Measurements from ENCODE around the gene PRR27.
"Not testable (repeated sequence)": the region's sequence is repeated elsewhere in the genome, so short reads cannot be mapped to it uniquely, and the experiment has no call there.

Gene PRR27

DNA sequence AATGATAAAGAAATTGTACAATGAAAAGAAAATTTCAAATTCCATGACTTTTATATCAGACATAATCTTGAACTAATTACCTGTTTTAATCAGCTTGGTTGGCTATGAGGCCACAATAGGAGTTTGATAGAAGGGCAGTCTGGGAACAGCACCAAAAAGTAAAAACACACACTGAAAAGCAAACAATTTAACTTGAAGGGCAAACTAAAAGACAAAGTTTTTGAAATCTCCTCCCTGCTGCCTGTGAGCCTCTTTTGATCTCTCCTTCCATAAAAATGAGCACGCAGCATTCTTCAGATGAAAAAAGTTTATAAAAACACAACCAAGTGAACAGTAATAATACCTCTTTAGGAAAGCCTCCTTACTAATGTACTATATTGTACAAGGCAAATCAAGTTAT is 49.6 kb downstream of the PRR27 start:
- DNase-seq (ENCODE audit: low read depth), result no peak

DNA sequence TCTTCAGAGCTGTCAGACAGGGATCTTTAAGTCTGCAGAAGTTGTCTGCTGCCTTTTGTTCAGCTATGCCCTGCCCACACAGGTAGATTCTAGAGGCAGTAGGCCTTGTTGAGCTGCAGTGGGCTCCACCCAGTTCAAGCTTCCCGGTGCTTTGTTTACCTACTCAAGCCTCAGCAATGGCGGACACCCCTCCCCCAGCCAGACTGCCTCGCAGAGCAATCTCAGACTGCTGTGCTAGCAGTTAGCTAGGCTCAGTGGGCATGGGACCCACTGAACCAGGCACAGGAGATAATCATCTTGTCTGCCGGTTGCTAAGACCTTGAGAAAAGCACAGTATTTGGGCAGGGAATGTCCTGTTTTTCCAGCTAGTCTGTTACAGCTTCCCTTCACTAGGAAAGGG is 58.7 kb downstream of the PRR27 start:
- DNase-seq (ENCODE audit: low read depth), result not testable (repeated sequence)

Measured in stimulated activated CD8-positive, alpha-beta memory T cell treated with anti-CD3 and anti-CD28 coated beads, Interleukin-4, amount 100 ng/mL, for 24 hours (primary cell).